Endothelial cell of umbilical vein (primary cell): ENCODE measurements around the gene NELL2. TPM values are rescaled to one million over a fixed set of nuclear protein-coding genes. Genes with fewer than 3 reads are reported as not detected.

Experiments
- BruUV-seq: library from RNA; stranded (reverse); fragments of 400-500 nt; replicated peaks from 2 replicates; lab custom pipeline; 2021; lab: Mats Ljungman, UMichigan
- CTCF ChIA-PET: fragments of 300-600, 350-600 bp; sonication (Branson Sonifier 250); formaldehyde crosslinking; loops from one replicate; lab custom pipeline; 2021; ENCODE audit warnings: antibody characterized with exemption, inconsistent platforms; lab: Charles Lee
- POLR2A ChIA-PET: fragments of 300-600, 350-600 bp; sonication (Branson Sonifier 250); formaldehyde crosslinking; loops from one replicate; lab custom pipeline; 2021; ENCODE audit warnings: antibody characterized with exemption, inconsistent platforms; lab: Charles Lee
- DNase-seq: peaks from one replicate; pipeline ENCODE4 v3.0.0-alpha.2; 2011; ENCODE audit warnings: low read depth, low spot score
- FAIRE-seq: peaks from 2 replicates; lab custom pipeline; 2011; peaks lifted over from hg19 to GRCh38; lab: Jason Lieb, UNC
- H2AFZ ChIP-seq: 2 replicates; pipeline ENCODE4 v1.6.0; 2012; ENCODE audit warnings: low read depth, low read length, control low read depth, inconsistent platforms
- H3K27ac ChIP-seq: 2 replicates; pipeline ENCODE4 v1.5.1; 2011; ENCODE audit warnings: low read depth, mild to moderate bottlenecking, control low read depth, low read length, moderate library complexity; ENCODE audit not compliant: insufficient read depth
- H3K27me3 ChIP-seq, 2 experiments: 2 replicates each; pipeline versions ENCODE4 v1.6.0 to v1.6.1; 2011; ENCODE audit warnings: low read length in 2 of 2, mixed read lengths in 1 of 2; ENCODE audit not compliant: control insufficient read depth in 2 of 2, insufficient read depth in 2 of 2
- H3K36me3 ChIP-seq, 2 experiments: 2 replicates in 1 of 2; 3 replicates in 1 of 2; pipeline ENCODE4 v1.5.1; 2011; ENCODE audit warnings: low read length in 2 of 2, mild to moderate bottlenecking in 1 of 2, moderate library complexity in 1 of 2; ENCODE audit not compliant: control insufficient read depth in 2 of 2, insufficient read depth in 2 of 2; ENCODE audit errors: extremely low read depth in 1 of 2
- H3K4me1 ChIP-seq: 3 replicates; pipeline ENCODE4 v1.5.1; 2011; ENCODE audit warnings: mild to moderate bottlenecking, low read length; ENCODE audit not compliant: control insufficient read depth, insufficient read depth; ENCODE audit errors: extremely low read depth
- H3K4me2 ChIP-seq: 2 replicates; pipeline ENCODE4 v1.6.1; 2011; ENCODE audit warnings: low read length, control low read depth, mixed read lengths; ENCODE audit not compliant: insufficient read depth
- H3K4me3 ChIP-seq, 3 experiments: fragments of 200-600 bp in 1 of 3; sonication (generic), shearing (Covaris generic) in 1 of 3; replicated peaks in 1 of 3; 2 replicates each; pipeline ENCODE4 v1.5.1; 2011 to 2016; ENCODE audit warnings: control low read depth in 3 of 3, low read length in 3 of 3, mild to moderate bottlenecking in 2 of 3, inconsistent platforms in 1 of 3, low read depth in 1 of 3, moderate library complexity in 1 of 3; ENCODE audit not compliant: insufficient read depth in 1 of 3
- H3K79me2 ChIP-seq: 2 replicates; pipeline ENCODE4 v1.6.0; 2012; ENCODE audit warnings: low read length, inconsistent platforms; ENCODE audit not compliant: control insufficient read depth, insufficient read depth
- H3K9ac ChIP-seq: replicated peaks from 2 replicates; pipeline ENCODE3; 2011; ENCODE audit warnings: low read length, control low read depth; ENCODE audit not compliant: insufficient read depth; ENCODE audit errors: extremely low read depth
- H3K9me1 ChIP-seq: replicated peaks from 3 replicates; pipeline ENCODE4 v1.6.0; 2011; ENCODE audit warnings: mild to moderate bottlenecking, low read length; ENCODE audit not compliant: control insufficient read depth, insufficient read depth; ENCODE audit errors: extremely low read depth
- H3K9me3 ChIP-seq: replicated peaks from 2 replicates; pipeline ENCODE4 v1.5.1; 2012; ENCODE audit warnings: low read length, inconsistent platforms; ENCODE audit not compliant: control insufficient read depth, insufficient read depth
- H4K20me1 ChIP-seq: replicated peaks from 2 replicates; pipeline ENCODE3; 2011; ENCODE audit warnings: mild to moderate bottlenecking, low read length; ENCODE audit not compliant: control insufficient read depth, insufficient read depth; ENCODE audit errors: extremely low read depth
- EZH2 ChIP-seq: IDR thresholded peaks from 2 replicates; pipeline ENCODE4 v1.6.1; 2012; ENCODE audit warnings: borderline replicate concordance, low read depth, mild to moderate bottlenecking, moderate library complexity, low read length, inconsistent platforms; ENCODE audit not compliant: severe bottlenecking
- FOS ChIP-seq: IDR thresholded peaks from 2 replicates; pipeline ENCODE4 v1.6.1; 2011; ENCODE audit warnings: mild to moderate bottlenecking, low read length, moderate library complexity, borderline replicate concordance; ENCODE audit not compliant: insufficient read depth
- GATA2 ChIP-seq: IDR thresholded peaks from 2 replicates; pipeline ENCODE4 v1.7.0; 2011; ENCODE audit warnings: low read depth, mild to moderate bottlenecking, moderate library complexity, mixed read lengths, low read length; ENCODE audit not compliant: insufficient read length, insufficient read depth
- JUN ChIP-seq: IDR thresholded peaks from 2 replicates; pipeline ENCODE4 v1.6.1; 2011; ENCODE audit warnings: borderline replicate concordance, low read depth; ENCODE audit not compliant: insufficient read length, insufficient read depth
- MYC ChIP-seq: IDR thresholded peaks from one replicate; pipeline ENCODE4 v1.6.1; 2011; ENCODE audit warnings: mild to moderate bottlenecking, low read depth, low read length
- POLR2A ChIP-seq: IDR thresholded peaks from 2 replicates; pipeline ENCODE4 v1.6.1; 2012; ENCODE audit warnings: low read depth, mild to moderate bottlenecking, control low read depth, low read length
- POLR2AphosphoS5 ChIP-seq: IDR thresholded peaks from 2 replicates; pipeline ENCODE4 v1.6.1; 2012; ENCODE audit warnings: low read depth, mild to moderate bottlenecking, control low read depth, low read length, moderate library complexity; ENCODE audit not compliant: insufficient read depth
- dilution Hi-C: fragments of 300-500 bp; cut with MboI; formaldehyde crosslinking; loops from one replicate; pipeline ENCODE4 v1.15.0; 2019; ENCODE audit warnings: low sequenced_read_pairs; ENCODE audit not compliant: extremely low pct_ligation_motif_present
- intact Hi-C: fragments of 100-400 bp; cut with micrococcal nuclease; formaldehyde crosslinking; loops from one replicate; pipeline ENCODE4 v1.10.0; 2022
- polyA plus RNA-seq, 4 experiments: library from polyadenylated mRNA; depleted of rRNA in 3 of 4; stranded (reverse) in 3 of 4; unstranded in 1 of 4; fragments of >200 nt; gene quantifications; 2 replicates each; pipeline versions ENCODE4 v1.2.1 to v1.2.3, GENCODE V29; 2011 to 2012; ENCODE audit warnings: missing spikeins in 1 of 4
- total RNA-seq: library from RNA; stranded (reverse); gene quantifications from 2 replicates; pipeline ENCODE4 v1.2.3, GENCODE V29; 2021
- TF ChIP-seq, protein P1 (sequence below): IDR thresholded peaks from 2 replicates; pipeline ENCODE4 v1.6.1; 2011; ENCODE audit not compliant: insufficient read depth, insufficient read length
- TF ChIP-seq, protein P2 (sequence below), 2 donors: IDR thresholded peaks; 1 replicate in 1 of 2; 2 replicates in 1 of 2; pipeline ENCODE4 v1.5.1; 2011; ENCODE audit warnings: low read length in 2 of 2, mild to moderate bottlenecking in 2 of 2, moderate library complexity in 2 of 2, control low read depth in 1 of 2, inconsistent platforms in 1 of 2, low read depth in 1 of 2; ENCODE audit not compliant: insufficient read depth in 1 of 2; ENCODE audit errors: extremely low read depth in 1 of 2

The NELL2 gene
- total and polyA plus RNA-seq, 2 donors (not counting 3 experiments of a cell fraction or from before 2014, with no cell fraction given), result 0.11 to 0.49 TPM

DNA sequence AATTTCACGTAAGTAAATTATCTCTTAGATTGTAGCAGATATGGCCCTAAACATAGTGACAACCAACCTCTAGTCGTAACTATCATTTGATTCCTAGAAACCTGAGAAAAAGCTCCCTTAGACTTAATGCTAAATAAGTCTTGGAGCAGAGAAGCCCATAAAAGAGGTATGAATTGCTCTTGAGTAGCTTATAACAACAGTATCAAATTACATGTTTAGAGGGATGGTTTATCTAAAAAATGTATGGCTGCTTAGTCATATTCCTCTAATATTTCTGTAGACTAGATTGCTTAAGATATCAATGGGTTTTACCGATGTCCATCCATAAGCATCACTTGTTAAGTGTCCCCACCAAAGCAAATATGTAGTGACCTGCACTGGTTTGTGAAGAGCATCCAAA, 259.7 kb downstream of the NELL2 start:
- DNase-seq (no peak), FAIRE-seq (no peak)

DNA sequence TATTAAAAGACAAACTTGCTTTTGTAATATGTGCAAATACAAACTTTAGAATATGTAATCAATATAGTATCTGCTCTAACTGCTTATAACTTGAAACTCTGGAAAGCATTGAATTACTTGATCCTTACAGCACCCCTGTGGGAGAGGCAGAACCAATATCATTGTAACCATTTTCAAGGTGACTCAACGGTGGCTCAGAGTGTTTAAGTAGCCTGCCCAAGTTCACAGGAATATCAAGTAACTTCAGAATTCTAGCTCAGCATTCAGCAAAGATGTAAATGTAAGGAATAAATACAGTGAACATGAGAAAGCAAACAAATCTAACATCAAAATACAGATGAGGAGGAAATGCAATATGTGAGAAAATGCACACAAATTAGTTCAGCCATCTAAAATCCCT, 264.6 kb downstream of the NELL2 start:
- Histone ChIP-seq H2AFZ (no peak overlapping the region), H3K36me3 (no peaks in the 10 kb centered on the region), H4K20me1 (no peaks in the 10 kb centered on the region), H3K79me2 (no peaks in the 10 kb centered on the region), H3K4me1 (no peaks in the 10 kb centered on the region), H3K9me1 (no peaks in the 10 kb centered on the region), H3K9ac (no peak overlapping the region), H3K27ac (no peak overlapping the region), H3K4me3 (no peak overlapping the region), H3K9me3 (no peaks in the 10 kb centered on the region), H3K27me3 (no peaks in the 10 kb centered on the region), H3K4me2 (no peak overlapping the region)
- no peak for FAIRE-seq
- intact Hi-C loops, result no loop called here
- CTCF ChIA-PET, result no interaction called here
- DNase-seq, result no peak
- POLR2A ChIA-PET, result no interaction called here
- TF ChIP-seq, protein P1, sequence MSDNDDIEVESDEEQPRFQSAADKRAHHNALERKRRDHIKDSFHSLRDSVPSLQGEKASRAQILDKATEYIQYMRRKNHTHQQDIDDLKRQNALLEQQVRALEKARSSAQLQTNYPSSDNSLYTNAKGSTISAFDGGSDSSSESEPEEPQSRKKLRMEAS, result no peak
- no peak for TF ChIP-seq GATA2
- TF ChIP-seq, protein P2, sequence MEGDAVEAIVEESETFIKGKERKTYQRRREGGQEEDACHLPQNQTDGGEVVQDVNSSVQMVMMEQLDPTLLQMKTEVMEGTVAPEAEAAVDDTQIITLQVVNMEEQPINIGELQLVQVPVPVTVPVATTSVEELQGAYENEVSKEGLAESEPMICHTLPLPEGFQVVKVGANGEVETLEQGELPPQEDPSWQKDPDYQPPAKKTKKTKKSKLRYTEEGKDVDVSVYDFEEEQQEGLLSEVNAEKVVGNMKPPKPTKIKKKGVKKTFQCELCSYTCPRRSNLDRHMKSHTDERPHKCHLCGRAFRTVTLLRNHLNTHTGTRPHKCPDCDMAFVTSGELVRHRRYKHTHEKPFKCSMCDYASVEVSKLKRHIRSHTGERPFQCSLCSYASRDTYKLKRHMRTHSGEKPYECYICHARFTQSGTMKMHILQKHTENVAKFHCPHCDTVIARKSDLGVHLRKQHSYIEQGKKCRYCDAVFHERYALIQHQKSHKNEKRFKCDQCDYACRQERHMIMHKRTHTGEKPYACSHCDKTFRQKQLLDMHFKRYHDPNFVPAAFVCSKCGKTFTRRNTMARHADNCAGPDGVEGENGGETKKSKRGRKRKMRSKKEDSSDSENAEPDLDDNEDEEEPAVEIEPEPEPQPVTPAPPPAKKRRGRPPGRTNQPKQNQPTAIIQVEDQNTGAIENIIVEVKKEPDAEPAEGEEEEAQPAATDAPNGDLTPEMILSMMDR (IDR thresholded peaks at IDR 0.05; ENCODE audit: extremely low read depth in 1 of 2, insufficient read depth in 1 of 2, low read depth in 1 of 2, low read length in 2 of 2), result no peak
- no peak for TF ChIP-seq JUN
- TF ChIP-seq POLR2AphosphoS5, result no peak
- TF ChIP-seq POLR2A, result no peak
- TF ChIP-seq EZH2, result no peak
- TF ChIP-seq MYC, result no peak
- no peak for TF ChIP-seq FOS
- dilution Hi-C loops, result no loop called here
- no TSS peak for BruUV-seq

More for the DNA sequence above, 259.7 kb downstream of the NELL2 start:
- Histone ChIP-seq H2AFZ (no peak overlapping the region), H3K4me3 (no peak overlapping the region), H3K9me3 (no peaks in the 10 kb centered on the region), H3K79me2 (no peaks in the 10 kb centered on the region), H3K27ac (no peak overlapping the region), H3K9me1 (no peaks in the 10 kb centered on the region), H3K36me3 (no peaks in the 10 kb centered on the region), H3K9ac (no peak overlapping the region), H4K20me1 (no peaks in the 10 kb centered on the region), H3K27me3 (no peaks in the 10 kb centered on the region), H3K4me1 (no peaks in the 10 kb centered on the region), H3K4me2 (no peak overlapping the region)
- ChIA-PET CTCF (no interaction called here), POLR2A (no interaction called here)
- dilution Hi-C loops (no loop called here), intact Hi-C loops (no loop called here)
- no TSS peak for BruUV-seq
- TF ChIP-seq POLR2A, result no peak
